ENCODE results near the gene CNNM1.

The CNNM1 gene

DNA sequence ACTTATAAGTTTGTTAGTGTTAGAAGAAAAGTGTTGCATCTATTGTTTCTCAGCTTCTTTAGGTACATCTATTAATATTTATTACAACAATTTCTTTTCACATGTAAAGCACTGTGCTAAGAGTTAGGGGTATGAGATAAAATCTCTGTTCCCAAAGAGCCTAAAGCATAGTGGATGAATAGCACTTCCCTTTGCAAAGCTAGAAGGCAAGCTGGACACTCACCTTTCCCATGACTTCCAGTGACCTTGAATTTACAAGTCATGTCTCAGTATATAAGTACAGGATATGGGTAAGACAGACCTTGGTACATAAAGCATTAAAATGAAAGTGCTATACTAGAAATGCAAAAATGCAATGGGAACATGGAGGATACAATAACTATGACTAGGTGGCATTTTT lies 8.7 kb downstream of the CNNM1 start:
- no peak for DNase-seq

DNA sequence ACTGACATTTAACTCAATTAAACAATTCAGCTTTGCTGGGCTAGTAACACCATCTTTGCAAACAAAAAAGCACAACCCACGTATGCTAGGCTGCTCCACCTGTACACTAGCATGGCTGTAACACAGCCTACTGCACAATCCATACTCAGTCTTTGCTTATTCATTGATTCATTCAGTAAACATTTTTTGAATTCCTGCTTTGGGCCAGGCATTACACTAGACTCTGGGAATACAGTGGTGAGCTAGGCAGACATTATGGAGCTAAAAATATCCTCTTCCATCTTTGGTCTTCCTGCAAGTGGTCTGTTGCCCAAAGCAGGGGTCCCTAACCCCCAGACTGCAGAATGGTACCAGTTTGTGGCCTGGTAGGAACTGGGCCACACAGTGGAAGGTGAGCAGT lies 9.9 kb downstream of the CNNM1 start:
- DNase-seq, result no peak

DNA sequence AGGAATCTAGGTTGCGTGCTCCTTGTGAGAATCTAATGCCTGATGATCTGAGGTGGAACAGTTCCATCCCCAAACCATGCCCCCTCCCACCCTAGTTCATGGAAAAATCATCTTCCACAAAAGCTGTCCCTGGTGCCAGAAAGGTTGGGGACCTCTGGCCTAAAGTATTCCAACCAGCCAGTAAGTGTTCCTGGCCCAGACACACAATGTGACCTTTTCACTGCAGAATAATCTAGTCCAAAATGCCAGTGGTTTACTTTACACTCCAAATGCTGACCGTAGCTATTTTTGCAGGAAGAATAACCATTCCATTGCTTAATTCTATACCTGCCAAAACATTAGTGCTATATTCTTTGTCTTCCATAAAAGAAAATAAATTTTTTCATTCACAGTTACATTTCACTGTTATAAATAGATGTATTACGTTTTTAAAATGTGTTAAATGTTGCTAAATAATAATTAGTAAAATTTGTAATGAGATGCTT lies 10.4 kb downstream of the CNNM1 start:
- DNase-seq, result no peak

DNA sequence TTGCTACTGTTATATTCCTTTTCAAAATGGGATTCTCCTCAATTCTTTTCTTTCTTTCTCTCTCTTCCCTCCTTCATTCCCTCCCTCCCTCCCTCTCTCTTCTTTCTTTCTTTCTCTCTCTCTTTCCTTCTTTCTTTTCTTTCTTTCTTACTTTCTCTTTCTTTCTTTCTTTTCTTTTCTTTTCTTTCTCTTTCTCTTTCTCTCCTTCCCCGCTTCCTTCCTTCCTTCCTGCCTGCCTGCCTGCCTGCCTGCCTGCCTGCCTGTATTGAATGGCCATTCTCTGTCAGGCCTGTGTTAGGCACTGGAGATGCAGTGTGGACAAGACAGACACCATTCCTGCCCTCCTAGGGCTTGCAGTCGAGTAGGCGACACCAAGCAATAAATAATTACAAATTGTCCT lies 11.5 kb downstream of the CNNM1 start:
- no peak for DNase-seq

DNA sequence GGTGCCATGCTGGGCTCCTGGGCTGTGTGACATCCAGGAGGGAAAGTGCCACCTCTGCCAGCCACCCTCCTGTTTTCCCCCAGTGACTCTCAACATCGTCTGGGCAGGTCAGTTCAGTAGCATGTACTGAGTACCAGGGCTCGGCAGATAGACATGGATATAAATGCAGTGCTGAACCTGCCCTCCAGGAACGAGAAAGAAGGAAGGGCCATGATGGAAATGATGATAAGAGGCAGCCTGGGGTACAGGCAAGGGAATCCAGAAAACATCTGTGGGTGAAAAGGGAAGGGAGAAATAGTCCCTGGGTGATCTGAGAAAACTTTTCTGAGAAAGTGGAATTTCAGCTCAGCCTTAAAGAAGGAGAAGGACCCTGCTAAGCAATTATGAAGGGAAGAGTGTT lies 12.1 kb downstream of the CNNM1 start:
- DNase-seq, result no peak

DNA sequence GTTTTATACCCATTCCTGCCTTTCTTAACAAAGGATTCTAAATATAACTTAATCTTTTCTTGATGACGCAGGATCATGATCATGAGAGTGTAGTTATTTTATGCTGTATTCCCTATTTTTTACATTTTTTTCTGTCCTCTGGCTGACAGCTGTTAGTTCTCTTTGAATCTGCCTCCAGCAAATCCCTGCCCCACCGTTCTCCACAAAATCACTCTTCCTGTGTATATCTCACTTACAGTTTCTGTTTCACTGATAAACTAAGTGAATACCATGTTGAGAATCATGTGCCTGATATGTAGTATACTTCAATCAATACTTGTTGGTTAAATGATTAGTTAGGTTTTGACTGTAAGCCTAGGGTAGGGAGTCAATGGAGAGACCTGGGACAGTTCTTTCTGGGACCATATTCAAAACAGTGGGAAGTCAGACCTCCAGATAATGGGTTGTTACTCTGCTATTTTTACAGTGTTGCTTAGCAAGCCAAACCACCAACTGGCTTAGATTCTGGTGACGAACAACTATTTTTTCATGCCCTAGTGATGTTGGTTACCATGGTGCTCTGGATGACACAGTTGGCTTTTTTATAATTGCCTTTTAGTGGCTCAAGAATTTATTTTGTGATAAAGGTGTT lies 12.8 kb downstream of the CNNM1 start:
- no peak for DNase-seq

DNA sequence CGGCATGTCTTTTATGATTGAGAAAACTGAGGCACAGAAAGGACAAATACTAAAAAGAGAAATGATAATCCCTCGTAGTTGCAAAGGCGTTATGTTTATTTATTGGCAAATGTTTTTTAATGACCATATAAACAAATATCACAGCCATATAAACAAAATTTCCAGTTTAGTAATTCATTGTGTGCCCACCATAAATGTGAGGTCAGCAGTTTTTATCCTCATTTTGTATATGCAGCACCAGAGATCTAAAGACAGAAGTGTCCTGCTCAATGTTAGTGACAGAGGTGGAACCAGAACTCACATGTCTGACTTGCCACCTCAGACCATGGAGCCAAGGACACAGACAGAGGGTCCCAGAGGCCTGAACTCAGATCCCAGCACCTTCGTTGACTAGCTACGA lies 14.1 kb downstream of the CNNM1 start:
- DNase-seq, result no peak

DNA sequence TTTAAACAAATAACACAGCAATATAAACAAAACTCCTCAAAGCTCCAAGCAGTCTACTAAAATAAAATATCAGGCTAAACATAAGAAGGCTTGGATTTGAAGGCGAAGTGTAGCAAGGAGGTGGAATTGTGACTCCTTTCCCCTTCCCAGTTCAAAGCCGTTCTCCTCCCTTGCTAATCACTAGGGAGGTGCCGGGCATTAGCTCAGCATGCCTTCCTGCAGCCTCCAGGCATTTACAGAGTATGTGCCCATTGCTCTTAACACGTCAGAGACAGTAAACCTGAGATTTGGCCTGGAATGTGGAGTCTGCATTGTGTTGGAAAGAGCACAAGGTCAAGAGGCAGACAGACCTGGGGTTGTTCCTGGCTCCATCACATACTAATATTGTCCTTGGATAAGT lies 15.6 kb downstream of the CNNM1 start:
- DNase-seq, result no peak

DNA sequence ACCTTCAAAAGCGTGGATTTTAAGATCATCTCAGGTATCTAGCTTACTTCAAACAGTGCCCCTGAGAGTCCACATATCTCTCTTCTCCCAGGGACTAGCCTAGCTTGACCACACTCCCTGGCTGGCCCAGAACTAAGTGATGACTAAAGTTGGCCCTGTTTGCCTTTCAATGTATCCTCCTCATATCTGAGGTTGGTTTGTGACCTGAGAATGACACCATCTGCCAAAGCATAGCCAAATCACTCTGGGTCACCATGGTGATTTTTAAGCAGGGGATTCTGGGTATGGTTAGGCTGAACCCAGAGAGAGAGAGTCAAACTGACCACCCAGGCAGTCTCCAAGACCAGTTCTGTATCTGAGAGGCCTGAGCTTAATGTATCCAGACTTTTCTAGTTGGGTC lies 16.2 kb downstream of the CNNM1 start:
- DNase-seq, result no peak

DNA sequence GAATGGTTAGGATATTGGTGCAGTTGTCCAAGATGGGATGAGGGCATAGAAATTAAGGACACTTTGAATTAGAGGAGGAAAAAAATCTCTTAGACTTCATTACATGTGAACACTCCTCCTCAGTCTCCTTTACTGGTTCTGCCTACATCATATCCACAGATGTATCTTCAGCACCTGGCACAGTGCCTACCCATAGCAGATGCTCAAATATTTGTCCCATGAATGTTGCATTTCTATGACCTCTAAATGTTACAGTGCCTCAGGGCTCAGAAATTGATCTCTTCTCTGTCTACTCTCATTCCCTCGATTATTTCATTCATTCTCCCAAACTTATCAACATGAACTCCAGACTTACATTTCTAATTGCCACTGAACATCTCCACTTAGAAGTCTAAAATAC lies 17.1 kb downstream of the CNNM1 start:
- no peak for DNase-seq

DNA sequence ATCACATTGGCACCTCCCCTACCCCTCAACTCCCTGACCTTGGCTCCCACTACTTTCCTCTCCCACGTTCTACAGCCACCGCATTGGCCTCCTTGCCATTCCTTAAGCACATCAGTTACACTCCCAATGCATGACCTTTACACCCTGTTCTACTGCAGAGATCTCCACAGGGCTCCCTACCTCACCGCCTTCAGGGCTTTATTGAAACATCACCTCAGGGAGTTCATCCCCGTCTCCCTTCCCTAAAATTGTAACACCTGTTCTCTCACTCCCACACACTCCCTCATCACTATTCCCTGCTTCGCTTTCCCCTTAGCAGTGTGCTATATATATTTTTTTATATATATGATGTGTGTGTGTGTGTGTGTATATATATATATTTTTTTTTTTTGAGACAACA lies 18.5 kb downstream of the CNNM1 start:
- DNase-seq, result no peak

DNA sequence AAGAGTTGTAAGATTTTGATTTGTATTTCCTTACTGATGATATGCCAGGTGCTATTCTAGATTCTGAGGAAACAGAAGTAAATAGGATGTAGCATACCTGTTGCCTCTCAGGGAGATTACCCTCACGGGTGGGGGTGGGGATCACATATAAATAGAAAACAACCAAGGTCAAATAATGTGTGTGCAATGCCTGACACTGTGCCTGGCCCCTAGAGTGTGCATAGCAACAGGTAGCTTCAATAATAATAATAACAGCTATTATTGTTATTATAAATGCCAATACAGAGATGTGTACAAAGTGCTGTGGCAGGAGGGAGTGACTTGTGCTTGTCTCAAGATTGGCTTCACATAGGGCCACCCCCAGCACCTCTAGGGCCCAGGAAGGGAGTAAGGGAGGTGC lies 24.0 kb downstream of the CNNM1 start:
- DNase-seq, result no peak

DNA sequence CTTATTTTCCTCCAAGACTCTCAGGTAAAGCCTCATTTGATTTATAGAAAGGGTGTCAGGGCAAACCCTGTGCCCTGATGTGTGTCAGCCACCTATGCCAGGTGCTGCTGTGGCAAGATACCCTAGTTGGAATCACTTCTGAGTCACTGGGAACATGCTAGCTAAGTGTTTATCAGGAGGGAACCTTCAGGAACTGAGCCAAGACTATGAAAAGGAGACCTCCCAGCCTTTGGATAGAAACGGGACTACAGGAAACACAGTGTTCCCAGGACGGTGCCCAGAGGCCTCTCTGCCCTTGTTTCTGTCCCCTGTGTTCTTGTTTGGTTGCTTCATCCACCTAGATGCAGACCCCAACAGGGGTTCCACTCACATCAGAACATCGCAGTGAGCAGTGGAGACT lies 28.5 kb downstream of the CNNM1 start:
- DNase-seq, result no peak

DNA sequence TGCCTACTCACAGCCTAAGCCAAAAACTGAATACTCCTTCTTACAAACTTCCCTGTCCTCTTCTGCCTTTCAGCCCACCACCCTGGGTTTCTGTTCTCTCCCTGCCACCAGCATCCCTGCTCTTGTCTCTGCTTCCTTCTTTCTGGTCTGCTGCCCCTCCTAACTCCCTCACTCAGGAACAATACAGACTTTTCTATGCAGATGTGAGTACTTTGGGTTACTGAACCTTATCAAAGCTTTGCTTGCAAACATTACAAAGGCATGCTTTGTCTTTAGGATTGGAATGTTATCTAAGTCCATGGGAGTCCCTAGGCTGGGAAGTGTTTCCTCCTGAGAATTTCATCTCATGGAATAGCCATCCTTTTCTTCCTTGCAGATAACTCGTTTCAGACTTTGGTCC lies 28.9 kb downstream of the CNNM1 start:
- DNase-seq, result no peak

DNA sequence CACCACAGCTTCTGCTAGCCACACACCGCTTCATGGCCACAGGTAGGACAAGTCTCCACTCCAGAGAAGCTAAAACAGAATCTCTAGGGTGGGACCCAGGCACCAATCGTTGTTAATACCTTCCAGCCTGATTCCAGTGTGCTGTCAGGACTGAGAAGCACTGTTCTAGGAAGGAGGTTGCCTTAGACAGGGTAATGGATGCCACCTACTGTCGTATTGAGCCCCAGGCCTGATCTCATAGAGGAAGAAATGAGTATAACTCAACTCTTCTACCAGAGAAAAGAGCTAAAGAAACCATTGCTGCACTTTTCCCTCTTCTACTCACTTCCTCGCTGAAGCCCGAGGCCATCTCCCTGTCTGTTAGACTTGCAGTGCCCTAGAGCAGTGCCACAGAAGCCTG lies 31.8 kb downstream of the CNNM1 start:
- DNase-seq, result no peak

DNA sequence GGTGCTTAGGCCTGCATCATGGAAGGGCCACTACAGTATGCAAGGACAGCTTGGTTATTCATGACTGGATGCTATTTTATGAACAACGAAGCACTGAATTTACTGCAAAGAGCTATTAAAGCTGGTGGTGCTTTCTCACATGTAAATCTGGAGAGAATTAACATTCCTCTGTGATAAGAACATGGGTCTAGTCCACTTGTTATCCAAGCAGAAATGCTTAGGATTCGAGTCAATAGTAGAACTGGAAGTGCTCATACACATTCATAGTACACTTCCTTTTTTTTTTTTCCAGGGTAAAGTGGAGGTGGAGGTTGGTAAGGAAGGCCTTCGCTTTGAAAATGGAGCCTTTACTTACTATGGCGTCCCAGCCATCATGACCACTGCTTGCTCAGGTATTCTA lies 35.0 kb downstream of the CNNM1 start:
- DNase-seq, result no peak

DNA sequence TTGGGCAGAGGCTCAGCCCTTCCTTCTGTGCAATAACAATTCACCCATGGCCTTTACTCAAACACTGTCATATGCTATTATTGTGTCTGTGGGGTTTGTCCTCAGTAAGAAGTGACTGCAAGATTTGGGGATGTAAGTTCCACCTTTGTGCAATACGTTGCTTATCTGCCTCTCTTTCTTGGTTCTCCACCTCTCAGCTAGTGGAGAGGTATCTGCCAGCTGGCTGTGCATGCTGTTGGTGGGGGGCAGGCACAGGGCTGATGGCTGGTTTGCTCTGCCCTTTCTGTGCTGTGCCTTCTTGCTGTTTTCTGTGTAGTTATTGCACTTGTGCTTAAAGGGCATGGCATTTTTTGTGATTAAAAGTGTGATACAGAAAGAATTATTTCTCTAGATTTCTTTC lies 36.2 kb downstream of the CNNM1 start:
- DNase-seq, result no peak

DNA sequence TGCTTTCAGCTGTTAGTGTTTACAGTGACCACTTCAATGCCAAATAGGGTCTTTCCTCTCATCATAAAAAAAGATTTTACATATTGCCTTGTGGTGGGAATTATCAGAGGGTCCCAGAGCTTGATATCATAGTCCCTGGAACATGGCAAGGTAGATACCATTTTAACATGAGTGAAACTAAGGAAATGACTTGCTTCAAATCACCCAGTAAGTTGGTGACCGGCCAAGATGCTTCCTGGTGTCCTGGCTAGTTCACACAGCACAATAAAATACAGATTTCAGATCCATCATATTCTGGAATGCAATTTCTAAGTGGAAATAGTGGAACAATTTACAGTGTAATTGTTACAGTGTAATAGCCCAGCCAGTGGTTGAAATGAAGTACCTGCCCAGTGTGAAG lies 36.6 kb downstream of the CNNM1 start:
- no peak for DNase-seq

DNA sequence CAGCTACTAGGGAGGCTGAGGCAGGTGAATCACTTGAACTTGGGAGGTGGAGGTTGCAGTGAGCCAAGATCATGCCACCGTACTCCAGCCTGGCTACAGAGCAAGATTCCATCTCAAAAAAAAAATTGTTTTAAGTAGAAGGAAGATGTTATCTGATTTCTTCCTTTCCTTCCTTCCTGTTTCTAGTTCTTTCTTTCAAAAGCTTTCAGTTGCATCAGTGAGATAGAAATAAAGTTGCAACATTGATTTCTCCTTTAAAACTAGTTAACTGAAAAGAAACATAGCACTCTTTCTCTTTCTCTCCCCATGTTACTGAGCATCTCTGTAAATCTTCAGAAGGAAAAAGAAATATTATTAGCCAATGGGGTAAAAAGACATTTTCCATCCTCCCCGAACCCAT lies 37.5 kb downstream of the CNNM1 start:
- DNase-seq, result no peak

DNA sequence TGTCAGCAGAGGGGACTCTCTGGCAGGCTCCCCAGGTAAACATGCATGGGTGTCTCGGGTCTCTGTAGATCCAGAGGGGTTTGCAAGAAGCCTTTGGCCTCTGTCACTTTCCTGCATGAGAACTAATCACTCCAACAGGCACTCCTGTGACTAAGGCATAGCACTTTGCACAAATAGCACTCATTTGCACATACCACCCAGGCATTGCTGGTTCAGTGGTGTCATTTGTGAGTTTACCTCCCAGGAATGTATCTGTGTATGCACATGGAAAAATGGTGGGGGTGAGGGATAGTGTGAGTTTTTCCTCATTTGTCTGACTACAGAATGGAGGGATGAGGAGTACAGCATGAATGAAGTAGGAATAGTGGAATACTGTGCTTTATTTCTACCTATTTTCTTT lies 39.5 kb downstream of the CNNM1 start:
- DNase-seq, result no peak

DNA sequence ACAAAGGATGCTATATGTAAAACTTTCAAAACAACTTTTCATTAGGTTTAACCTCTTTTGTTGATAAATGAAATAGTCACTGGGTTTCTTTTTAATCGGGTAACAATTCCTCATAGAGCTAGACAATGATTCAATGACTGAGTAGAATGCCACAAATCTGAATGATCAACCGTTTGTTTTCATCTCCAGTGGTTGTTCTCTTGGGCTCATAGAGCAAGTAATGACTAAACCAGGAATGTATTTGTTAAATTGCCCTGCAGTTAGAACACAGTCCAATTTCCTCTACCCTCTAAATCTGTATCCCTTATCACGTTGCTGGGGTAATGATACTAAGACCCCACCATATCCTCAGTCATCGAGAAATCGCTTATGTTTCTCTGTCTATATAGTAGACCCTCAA lies 40.0 kb downstream of the CNNM1 start:
- DNase-seq, result no peak

DNA sequence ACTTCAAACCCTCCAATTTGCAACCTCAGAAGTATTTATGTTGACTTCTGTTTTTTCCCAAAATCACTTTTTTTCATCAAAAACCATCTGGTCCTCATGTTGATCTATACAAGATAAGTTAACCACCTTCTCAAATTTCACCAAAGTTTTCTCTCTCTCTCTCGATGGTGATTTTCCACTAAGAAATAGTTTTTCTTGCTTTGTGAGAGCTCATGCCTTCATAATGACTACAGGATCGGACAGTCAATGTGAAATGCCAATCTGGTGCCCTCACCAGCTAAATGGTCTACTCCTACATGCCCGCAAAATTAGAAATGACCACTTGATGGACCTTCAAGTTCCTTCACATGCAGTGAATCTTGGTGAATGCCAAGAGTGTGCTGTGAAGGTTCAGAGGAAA lies 40.4 kb downstream of the CNNM1 start:
- no peak for DNase-seq

DNA sequence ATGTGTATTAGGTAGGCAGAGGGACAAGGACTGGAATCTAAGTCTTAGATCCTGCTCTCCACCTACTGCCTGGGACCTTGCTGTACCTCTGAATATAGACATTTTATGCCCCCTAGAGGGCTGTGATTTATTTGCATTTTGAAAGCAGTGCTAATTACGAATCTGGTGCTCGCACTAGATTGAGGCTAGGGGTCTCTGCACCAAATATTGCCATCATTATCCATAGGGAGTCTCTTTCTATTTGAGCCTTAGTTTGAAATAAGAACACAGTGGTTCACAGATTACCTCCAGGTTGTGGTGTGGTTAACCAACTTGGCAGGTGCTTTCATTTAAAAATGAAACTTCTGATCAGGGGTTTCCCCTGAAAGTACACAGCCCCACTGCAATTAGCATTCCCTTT lies 41.8 kb downstream of the CNNM1 start:
- DNase-seq, result no peak

DNA sequence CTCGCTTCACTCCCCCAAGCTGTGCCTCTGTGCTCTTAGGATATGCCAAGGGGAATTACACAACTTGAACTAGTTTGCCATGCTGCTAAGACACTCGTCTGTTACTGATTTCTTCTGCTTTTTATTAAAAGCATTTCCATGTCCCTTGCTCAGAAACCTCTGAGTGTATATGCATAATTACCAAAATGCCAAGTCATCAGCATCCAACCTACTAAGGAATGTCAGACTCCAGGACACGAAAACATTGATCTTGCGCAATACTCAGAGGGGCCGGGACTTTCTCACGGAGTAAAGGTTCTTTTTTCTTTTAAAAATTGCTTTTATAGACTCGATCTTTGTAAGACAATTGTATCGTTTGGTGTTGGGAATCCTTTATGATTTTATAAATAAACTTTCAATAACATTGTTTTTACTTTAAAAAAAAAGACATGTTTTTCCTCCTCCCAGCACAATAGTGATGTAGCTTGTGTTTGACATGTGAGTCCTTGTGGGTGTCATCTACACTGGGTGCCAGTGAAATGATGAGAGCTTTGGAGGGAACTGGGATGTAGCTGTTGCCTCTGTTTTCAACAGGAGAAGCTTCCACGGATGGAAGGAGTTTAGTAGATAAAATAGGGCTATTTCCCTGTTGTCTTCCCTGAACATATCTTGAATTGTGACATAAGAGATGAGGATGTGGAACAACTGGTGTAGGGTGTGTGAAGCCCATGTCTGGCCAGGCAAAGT lies 43.6 kb downstream of the CNNM1 start:
- DNase-seq, result no peak

DNA sequence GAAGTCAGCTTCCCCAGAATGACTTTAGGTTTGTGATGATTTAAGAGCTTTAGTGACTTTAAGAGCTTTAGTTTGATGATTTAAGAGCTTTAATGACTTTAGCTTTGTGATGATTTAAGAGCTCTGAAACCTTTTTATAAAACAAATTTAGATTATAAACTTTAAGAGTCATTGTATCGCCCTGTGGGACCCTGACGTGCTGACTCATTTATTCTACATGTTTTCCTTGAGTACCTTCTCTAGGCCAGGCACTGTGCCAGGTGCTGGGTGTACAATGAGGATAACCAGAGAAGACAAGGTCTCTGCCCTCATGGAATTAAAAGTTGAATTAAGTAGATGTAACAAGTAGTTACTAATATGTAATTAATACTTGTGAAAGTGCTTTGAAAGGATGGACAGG lies 45.4 kb downstream of the CNNM1 start:
- no peak for DNase-seq

All from activated CD4-positive, alpha-beta T cell treated with anti-CD3 and anti-CD28 coated beads, Interleukin-2, amount 50 U/mL, for 48 hours (primary cell).